ENCODE measurements around the gene PAM16. TPM values are rescaled to one million over a fixed set of nuclear protein-coding genes. Genes with fewer than 3 reads are reported as not detected.

The PAM16 gene
- total and polyA plus RNA-seq, 9 of the 15 experiments (the other 6 are each of a cell fraction or from before 2014, with no cell fraction given): 38.7 to 273 (median 79.3) TPM

GRCh38 chr16:4318967-4319366 is 32.2 kb downstream of the PAM16 start (continued):
- no peak for TF ChIP-seq RERE (CRISPR knock-in tag; IDR thresholded peaks at IDR 0.05; ENCODE audit: borderline replicate concordance)
- no peak for TF ChIP-seq PRDM10 (IDR thresholded peaks at IDR 0.05; ENCODE audit: partially characterized antibody)
- TF ChIP-seq ATF1 (CRISPR knock-in tag; IDR thresholded peaks at IDR 0.05): no peak
- no peak for TF ChIP-seq ATF1 (tag; IDR thresholded peaks at IDR 0.05)
- TF ChIP-seq EGR1 (conservative IDR thresholded peaks at IDR 0.05): no peak
- no peak for TF ChIP-seq RBM39 (optimal IDR thresholded peaks at IDR 0.05; ENCODE audit: low read depth, low read length)

Measured in K562 (cell line).